HepG2 (cell line): ENCODE results near the gene FBXW12. TPM values are rescaled to one million over a fixed set of nuclear protein-coding genes. Genes with fewer than 3 reads are reported as not detected.
A peak's percentile ranks its signal among the peaks of the same experiment; 100 is the strongest.

Experiments
- GABPB1 ChIP-seq: IDR thresholded peaks from 2 replicates; pipeline ENCODE4 v1.6.1; 2016; ENCODE audit warnings: mild to moderate bottlenecking, missing genetic modification reagents, moderate library complexity, missing compliant biosample characterization
- KDM2A ChIP-seq: sonication (generic); formaldehyde crosslinking; IDR thresholded peaks from 2 replicates; pipeline ENCODE4 v1.4.0; 2020; ENCODE audit warnings: low read depth, missing genetic modification reagents, borderline replicate concordance
- MLLT10 ChIP-seq: sonication (generic); formaldehyde crosslinking; IDR thresholded peaks from 2 replicates; pipeline ENCODE4 v1.4.0; 2020; ENCODE audit warnings: missing genetic modification reagents
- POGZ ChIP-seq: sonication (generic); formaldehyde crosslinking; IDR thresholded peaks from 2 replicates; pipeline ENCODE4 v1.4.0; 2020; ENCODE audit warnings: mild to moderate bottlenecking, missing genetic modification reagents
- SOX13 ChIP-seq, 3 experiments: fragments of 450-650 bp in 1 of 3; sonication (generic) in 1 of 3; formaldehyde crosslinking in 1 of 3; IDR thresholded peaks in 2 of 3; conservative IDR thresholded peaks in 1 of 3; 2 replicates each; pipeline versions ENCODE4 v1.5.0 to v1.6.1; 2016 to 2020; ENCODE audit warnings: antibody characterized with exemption in 1 of 3, mild to moderate bottlenecking in 1 of 3, missing compliant biosample characterization in 1 of 3, missing genetic modification reagents in 1 of 3, moderate library complexity in 1 of 3
- SRSF9 ChIP-seq: fragments of 200-400 bp; formaldehyde crosslinking; IDR thresholded peaks from 2 replicates; pipeline ENCODE4 v1.6.1; 2018; ENCODE audit warnings: borderline replicate concordance, mild to moderate bottlenecking, low read depth, low read length; ENCODE audit not compliant: insufficient read depth, poor library complexity, severe bottlenecking
- THAP11 ChIP-seq: IDR thresholded peaks from 2 replicates; pipeline ENCODE4 v1.6.1; 2016; ENCODE audit warnings: missing biosample characterization, missing genetic modification reagents
- ZBTB7A ChIP-seq: sonication (generic); formaldehyde crosslinking; IDR thresholded peaks from 2 replicates; pipeline ENCODE4 v1.8.0; 2022; ENCODE audit warnings: mild to moderate bottlenecking, missing genetic modification reagents
- ZFAT ChIP-seq: sonication (generic); formaldehyde crosslinking; conservative IDR thresholded peaks from 2 replicates; pipeline ENCODE4 v1.8.1; 2023; ENCODE audit warnings: missing genetic modification reagents, inconsistent platforms
- ZFYVE20 ChIP-seq: sonication (generic); formaldehyde crosslinking; IDR thresholded peaks from 2 replicates; pipeline ENCODE4 v1.8.0; 2023; ENCODE audit warnings: low read depth, mild to moderate bottlenecking, moderate library complexity, missing genetic modification reagents, borderline replicate concordance
- ZNF333 ChIP-seq: sonication (generic); formaldehyde crosslinking; IDR thresholded peaks from 2 replicates; pipeline ENCODE4 v1.4.0; 2020; ENCODE audit warnings: mild to moderate bottlenecking, missing genetic modification reagents, borderline replicate concordance
- ZNF383 ChIP-seq: sonication (generic); formaldehyde crosslinking; IDR thresholded peaks from 2 replicates; pipeline ENCODE4 v1.4.0; 2020; ENCODE audit warnings: missing genetic modification reagents, mild to moderate bottlenecking, borderline replicate concordance
- ZNF556 ChIP-seq: sonication (generic); formaldehyde crosslinking; IDR thresholded peaks from 2 replicates; pipeline ENCODE4 v1.4.0; 2020; ENCODE audit warnings: mild to moderate bottlenecking, missing genetic modification reagents, borderline replicate concordance
- ZNF709 ChIP-seq: sonication (generic); formaldehyde crosslinking; IDR thresholded peaks from 2 replicates; pipeline ENCODE4 v1.5.0; 2020; ENCODE audit warnings: mild to moderate bottlenecking, missing genetic modification reagents
- polyA plus RNA-seq, 8 experiments: library from polyadenylated mRNA; depleted of rRNA in 3 of 8; stranded (reverse) in 7 of 8; unstranded in 1 of 8; fragments of >200 nt; fragmentation: Illumina TruSeq in 4 of 8; extraction: Trizol in 4 of 8; gene quantifications; 2 replicates each; pipeline versions ENCODE4 v1.2.1 to v1.2.3, GENCODE V29; 2011 to 2016; ENCODE audit warnings: low read depth in 4 of 8, missing spikeins in 1 of 8, mixed read lengths in 1 of 8; ENCODE audit not compliant: insufficient read depth in 1 of 8
- total RNA-seq, 5 experiments: library from RNA; depleted of rRNA; stranded (reverse); fragments of >200 nt; fragmentation: Illumina TruSeq; extraction: Trizol; gene quantifications; 2 replicates each; pipeline ENCODE4 v1.2.3, GENCODE V29; 2016; ENCODE audit warnings: low read depth in 1 of 5
- TF ChIP-seq, protein P1 (sequence below), 2 experiments: IDR thresholded peaks; 2 replicates each; pipeline ENCODE4 v1.6.1; 2011 to 2012; ENCODE audit warnings: low read length in 2 of 2, borderline replicate concordance in 1 of 2, low read depth in 1 of 2, mild to moderate bottlenecking in 1 of 2, moderate library complexity in 1 of 2
- TF ChIP-seq, protein P2 (sequence below): sonication (generic); formaldehyde crosslinking; IDR thresholded peaks from 2 replicates; pipeline ENCODE4 v1.4.0; 2020; ENCODE audit warnings: mild to moderate bottlenecking, missing genetic modification reagents

FBXW12 gene
- total and polyA plus RNA-seq, 2 of the 13 experiments (the other 11 are each of a cell fraction or from before 2014, with no cell fraction given) = not detected

DNA sequence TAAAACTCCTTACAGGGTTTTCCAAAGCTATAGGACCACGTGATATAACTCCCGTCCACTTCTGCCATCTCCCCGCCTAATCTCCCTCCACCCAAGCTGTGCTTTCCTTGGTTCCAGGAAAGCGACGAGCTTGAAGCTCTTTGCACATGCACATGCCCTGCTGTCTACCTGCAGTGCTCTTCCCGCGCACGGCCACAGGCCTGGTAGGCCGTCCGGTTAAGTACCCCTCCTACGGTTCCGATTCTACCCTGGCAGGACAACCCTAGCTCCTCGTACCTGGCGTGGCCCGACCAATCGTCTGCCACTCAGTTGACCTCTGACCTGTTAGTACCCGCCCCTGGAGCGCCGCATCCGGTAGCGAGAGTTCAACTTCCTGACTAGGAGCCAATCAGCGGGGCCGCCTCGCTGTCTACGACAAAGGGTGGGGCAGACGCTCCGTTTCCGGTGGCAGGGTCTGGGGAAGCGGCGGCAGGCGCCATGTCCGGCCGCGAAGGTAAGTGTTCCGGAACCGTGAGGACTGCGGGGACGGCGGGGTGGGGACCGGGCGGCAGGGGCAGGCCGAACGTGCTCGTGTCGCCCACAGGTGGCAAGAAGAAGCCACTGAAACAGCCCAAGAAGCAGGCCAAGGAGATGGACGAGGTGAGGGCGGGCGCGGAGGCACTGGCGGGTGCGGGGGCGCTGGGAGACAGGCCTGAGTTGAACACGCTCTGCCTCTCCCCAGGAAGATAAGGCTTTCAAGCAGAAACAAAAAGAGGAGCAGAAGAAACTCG lies 68.0 kb downstream of the FBXW12 start, which contains the start of the genes CCDC51 and TMA7 (continued):
- TF ChIP-seq ZNF383 (CRISPR knock-in tag) = no peak
- peak; percentile 62; the same call in 1 of the 2 replicates for TF ChIP-seq ZNF709
- 0 out of 2 replicates have a peak, but pooled peaks have one; percentile 28 for TF ChIP-seq ZBTB7A (CRISPR knock-in tag)
- TF ChIP-seq ZNF333 (CRISPR knock-in tag) = peak; percentile 81
- TF ChIP-seq, protein P1, sequence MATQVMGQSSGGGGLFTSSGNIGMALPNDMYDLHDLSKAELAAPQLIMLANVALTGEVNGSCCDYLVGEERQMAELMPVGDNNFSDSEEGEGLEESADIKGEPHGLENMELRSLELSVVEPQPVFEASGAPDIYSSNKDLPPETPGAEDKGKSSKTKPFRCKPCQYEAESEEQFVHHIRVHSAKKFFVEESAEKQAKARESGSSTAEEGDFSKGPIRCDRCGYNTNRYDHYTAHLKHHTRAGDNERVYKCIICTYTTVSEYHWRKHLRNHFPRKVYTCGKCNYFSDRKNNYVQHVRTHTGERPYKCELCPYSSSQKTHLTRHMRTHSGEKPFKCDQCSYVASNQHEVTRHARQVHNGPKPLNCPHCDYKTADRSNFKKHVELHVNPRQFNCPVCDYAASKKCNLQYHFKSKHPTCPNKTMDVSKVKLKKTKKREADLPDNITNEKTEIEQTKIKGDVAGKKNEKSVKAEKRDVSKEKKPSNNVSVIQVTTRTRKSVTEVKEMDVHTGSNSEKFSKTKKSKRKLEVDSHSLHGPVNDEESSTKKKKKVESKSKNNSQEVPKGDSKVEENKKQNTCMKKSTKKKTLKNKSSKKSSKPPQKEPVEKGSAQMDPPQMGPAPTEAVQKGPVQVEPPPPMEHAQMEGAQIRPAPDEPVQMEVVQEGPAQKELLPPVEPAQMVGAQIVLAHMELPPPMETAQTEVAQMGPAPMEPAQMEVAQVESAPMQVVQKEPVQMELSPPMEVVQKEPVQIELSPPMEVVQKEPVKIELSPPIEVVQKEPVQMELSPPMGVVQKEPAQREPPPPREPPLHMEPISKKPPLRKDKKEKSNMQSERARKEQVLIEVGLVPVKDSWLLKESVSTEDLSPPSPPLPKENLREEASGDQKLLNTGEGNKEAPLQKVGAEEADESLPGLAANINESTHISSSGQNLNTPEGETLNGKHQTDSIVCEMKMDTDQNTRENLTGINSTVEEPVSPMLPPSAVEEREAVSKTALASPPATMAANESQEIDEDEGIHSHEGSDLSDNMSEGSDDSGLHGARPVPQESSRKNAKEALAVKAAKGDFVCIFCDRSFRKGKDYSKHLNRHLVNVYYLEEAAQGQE (IDR thresholded peaks at IDR 0.05; ENCODE audit: borderline replicate concordance in 1 of 2, low read depth in 1 of 2, low read length in 2 of 2) = no peak
- peak; percentile 89 for TF ChIP-seq POGZ (CRISPR knock-in tag)
- peak; percentile 94 for TF ChIP-seq THAP11 (CRISPR knock-in tag)
- TF ChIP-seq MLLT10 = no peak
- TF ChIP-seq ZFYVE20 (CRISPR knock-in tag) = 0 out of 2 replicates have a peak, but pooled peaks have one; percentile 26
- TF ChIP-seq SOX13 (IDR thresholded peaks at IDR 0.05) = no peak
- no peak; a peak in 1 of 4 replicates for TF ChIP-seq SOX13 (CRISPR knock-in tag; conservative IDR thresholded peaks at IDR 0.05 in 1 of 2, IDR thresholded peaks at IDR 0.05 in 1 of 2)
- no peak for TF ChIP-seq ZFAT (CRISPR knock-in tag)
- TF ChIP-seq GABPB1 (CRISPR knock-in tag) = peak; percentile 99
- peak; percentile 79; the same call in 1 of the 2 replicates for TF ChIP-seq KDM2A (CRISPR knock-in tag)
- TF ChIP-seq, protein P2, sequence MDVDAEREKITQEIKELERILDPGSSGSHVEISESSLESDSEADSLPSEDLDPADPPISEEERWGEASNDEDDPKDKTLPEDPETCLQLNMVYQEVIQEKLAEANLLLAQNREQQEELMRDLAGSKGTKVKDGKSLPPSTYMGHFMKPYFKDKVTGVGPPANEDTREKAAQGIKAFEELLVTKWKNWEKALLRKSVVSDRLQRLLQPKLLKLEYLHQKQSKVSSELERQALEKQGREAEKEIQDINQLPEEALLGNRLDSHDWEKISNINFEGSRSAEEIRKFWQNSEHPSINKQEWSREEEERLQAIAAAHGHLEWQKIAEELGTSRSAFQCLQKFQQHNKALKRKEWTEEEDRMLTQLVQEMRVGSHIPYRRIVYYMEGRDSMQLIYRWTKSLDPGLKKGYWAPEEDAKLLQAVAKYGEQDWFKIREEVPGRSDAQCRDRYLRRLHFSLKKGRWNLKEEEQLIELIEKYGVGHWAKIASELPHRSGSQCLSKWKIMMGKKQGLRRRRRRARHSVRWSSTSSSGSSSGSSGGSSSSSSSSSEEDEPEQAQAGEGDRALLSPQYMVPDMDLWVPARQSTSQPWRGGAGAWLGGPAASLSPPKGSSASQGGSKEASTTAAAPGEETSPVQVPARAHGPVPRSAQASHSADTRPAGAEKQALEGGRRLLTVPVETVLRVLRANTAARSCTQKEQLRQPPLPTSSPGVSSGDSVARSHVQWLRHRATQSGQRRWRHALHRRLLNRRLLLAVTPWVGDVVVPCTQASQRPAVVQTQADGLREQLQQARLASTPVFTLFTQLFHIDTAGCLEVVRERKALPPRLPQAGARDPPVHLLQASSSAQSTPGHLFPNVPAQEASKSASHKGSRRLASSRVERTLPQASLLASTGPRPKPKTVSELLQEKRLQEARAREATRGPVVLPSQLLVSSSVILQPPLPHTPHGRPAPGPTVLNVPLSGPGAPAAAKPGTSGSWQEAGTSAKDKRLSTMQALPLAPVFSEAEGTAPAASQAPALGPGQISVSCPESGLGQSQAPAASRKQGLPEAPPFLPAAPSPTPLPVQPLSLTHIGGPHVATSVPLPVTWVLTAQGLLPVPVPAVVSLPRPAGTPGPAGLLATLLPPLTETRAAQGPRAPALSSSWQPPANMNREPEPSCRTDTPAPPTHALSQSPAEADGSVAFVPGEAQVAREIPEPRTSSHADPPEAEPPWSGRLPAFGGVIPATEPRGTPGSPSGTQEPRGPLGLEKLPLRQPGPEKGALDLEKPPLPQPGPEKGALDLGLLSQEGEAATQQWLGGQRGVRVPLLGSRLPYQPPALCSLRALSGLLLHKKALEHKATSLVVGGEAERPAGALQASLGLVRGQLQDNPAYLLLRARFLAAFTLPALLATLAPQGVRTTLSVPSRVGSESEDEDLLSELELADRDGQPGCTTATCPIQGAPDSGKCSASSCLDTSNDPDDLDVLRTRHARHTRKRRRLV = peak; percentile 36; the same call in 1 of the 2 replicates
- peak; percentile 84 for TF ChIP-seq ZNF556
- TF ChIP-seq SRSF9 = no peak
